Kidney (tissue), 14 donors: ENCODE data around the gene DCP1A. TPM values are rescaled to one million over a fixed set of nuclear protein-coding genes. Genes with fewer than 3 reads are reported as not detected.

Experiments used
- DNase-seq, 5 donors: peaks; one replicate each; pipeline ENCODE4 v3.0.0-alpha.2; 2013 to 2020
- FAIRE-seq: peaks from 2 replicates; lab custom pipeline; 2012; peaks lifted over from hg19 to GRCh38; lab: Jason Lieb, UNC
- H3K27ac ChIP-seq, 2 donors: one replicate each; pipeline ENCODE4 v1.7.0; 2013; ENCODE audit warnings: low read depth in 2 of 2, low read length in 2 of 2, inconsistent platforms in 1 of 2
- H3K27me3 ChIP-seq: one replicate; pipeline ENCODE4 v1.7.1; 2013; ENCODE audit warnings: low read length, inconsistent platforms; ENCODE audit not compliant: control insufficient read depth, insufficient read depth
- H3K36me3 ChIP-seq, 3 donors: one replicate each; pipeline versions ENCODE4 v1.7.0 to v1.7.1; 2013; ENCODE audit warnings: low read length in 3 of 3, control low read depth in 1 of 3, inconsistent platforms in 1 of 3; ENCODE audit not compliant: insufficient read depth in 3 of 3, control insufficient read depth in 2 of 3
- H3K4me1 ChIP-seq, 3 donors: one replicate each; pipeline versions ENCODE4 v1.7.0 to v1.7.1; 2013; ENCODE audit warnings: low read length in 3 of 3, inconsistent platforms in 1 of 3, low read depth in 1 of 3; ENCODE audit not compliant: control insufficient read depth in 2 of 3, insufficient read depth in 2 of 3
- H3K4me3 ChIP-seq, 3 donors: one replicate each; pipeline versions ENCODE4 v1.7.0 to v1.8.1; 2013; ENCODE audit warnings: low read length in 3 of 3, control low read depth in 1 of 3, inconsistent platforms in 1 of 3
- H3K9ac ChIP-seq, 3 donors: one replicate each; pipeline versions ENCODE4 v1.7.0 to v1.7.1; 2013; ENCODE audit warnings: low read length in 3 of 3, control low read depth in 1 of 3, inconsistent platforms in 1 of 3
- H3K9me3 ChIP-seq, 3 donors: one replicate each; pipeline versions ENCODE4 v1.7.0 to v1.7.1; 2013; ENCODE audit warnings: low read length in 3 of 3, control low read depth in 1 of 3, inconsistent platforms in 1 of 3; ENCODE audit not compliant: control insufficient read depth in 2 of 3, insufficient read depth in 1 of 3
- intact Hi-C: fragments of 100-400 bp; cut with DNase I; formaldehyde crosslinking; loops from one replicate; pipeline ENCODE4 v1.11.1; 2022
- polyA plus RNA-seq: library from polyadenylated mRNA; stranded (reverse); fragments of 350-450 nt; fragmentation: Illumina TruSeq; extraction: RNeasy Lipid Tissue Mini Kit (QIAGEN cat#74804); gene quantifications from one replicate; pipeline ENCODE4 v1.2.3, GENCODE V29; 2014; ENCODE audit warnings: low read depth, low replicate concordance; ENCODE audit not compliant: insufficient read depth
- total RNA-seq: library from RNA; stranded (reverse); fragmentation: NEBNext Ultra II Directional; extraction: Animal tissue kit (Norgen Biotek cat#: 25700); gene quantifications from one replicate; pipeline ENCODE4 v1.2.1, GENCODE V29; 2021
- TF ChIP-seq, protein P1 (sequence below): IDR thresholded peaks from 3 replicates; pipeline ENCODE4 v1.5.1; 2012; ENCODE audit warnings: mild to moderate bottlenecking, moderate library complexity, borderline replicate concordance; ENCODE audit not compliant: insufficient read depth; ENCODE audit errors: extremely low read depth
- donor health status: control.
- donor health status: control.
- donor health status: control.
- donor health status: control.
- donor health status: control.
- donor health status: DM: yes; HTN: yes; CAD: no.
- donor health status: Normal renal cell carcinoma (clear cell type).

Gene DCP1A
- total and polyA plus RNA-seq, 2 donors from 2014 or later = 4.9 to 21.0 TPM

DNA sequence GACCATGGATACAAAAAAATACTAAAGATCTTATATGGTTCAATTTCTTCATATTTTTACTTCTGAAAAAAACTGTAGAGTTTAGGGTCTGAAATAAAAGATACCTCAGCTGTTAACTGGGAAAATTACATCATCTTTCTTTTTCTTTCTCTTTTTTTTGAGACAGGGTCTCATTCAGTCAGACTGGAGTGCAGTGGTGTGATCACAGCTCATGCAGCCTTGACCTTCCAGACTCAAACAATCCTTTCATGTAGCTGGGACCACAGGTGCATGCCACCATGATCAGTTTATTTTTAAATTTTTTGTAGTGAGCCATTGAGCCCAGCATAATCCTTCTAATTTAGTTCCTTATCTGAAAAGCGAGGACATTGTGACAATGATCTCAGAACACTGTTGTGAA, 51.9 kb downstream of the DCP1A start:
- Histone ChIP-seq H3K27me3 (no peaks in the 10 kb centered on the region), H3K36me3 (peaks cover 3 to 21% (median 17%) of the 10 kb centered on the region in 3 donors), H3K4me3 (no peak overlapping the region), H3K9ac (no peak overlapping the region), H3K9me3 (no peaks in the 10 kb centered on the region), H3K27ac (no peak overlapping the region), H3K4me1 (no peaks in the 10 kb centered on the region)
- intact Hi-C loops = no loop called here
- TF ChIP-seq, protein P1, sequence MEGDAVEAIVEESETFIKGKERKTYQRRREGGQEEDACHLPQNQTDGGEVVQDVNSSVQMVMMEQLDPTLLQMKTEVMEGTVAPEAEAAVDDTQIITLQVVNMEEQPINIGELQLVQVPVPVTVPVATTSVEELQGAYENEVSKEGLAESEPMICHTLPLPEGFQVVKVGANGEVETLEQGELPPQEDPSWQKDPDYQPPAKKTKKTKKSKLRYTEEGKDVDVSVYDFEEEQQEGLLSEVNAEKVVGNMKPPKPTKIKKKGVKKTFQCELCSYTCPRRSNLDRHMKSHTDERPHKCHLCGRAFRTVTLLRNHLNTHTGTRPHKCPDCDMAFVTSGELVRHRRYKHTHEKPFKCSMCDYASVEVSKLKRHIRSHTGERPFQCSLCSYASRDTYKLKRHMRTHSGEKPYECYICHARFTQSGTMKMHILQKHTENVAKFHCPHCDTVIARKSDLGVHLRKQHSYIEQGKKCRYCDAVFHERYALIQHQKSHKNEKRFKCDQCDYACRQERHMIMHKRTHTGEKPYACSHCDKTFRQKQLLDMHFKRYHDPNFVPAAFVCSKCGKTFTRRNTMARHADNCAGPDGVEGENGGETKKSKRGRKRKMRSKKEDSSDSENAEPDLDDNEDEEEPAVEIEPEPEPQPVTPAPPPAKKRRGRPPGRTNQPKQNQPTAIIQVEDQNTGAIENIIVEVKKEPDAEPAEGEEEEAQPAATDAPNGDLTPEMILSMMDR = no peak
- FAIRE-seq = no peak
- no peak for DNase-seq

DNA sequence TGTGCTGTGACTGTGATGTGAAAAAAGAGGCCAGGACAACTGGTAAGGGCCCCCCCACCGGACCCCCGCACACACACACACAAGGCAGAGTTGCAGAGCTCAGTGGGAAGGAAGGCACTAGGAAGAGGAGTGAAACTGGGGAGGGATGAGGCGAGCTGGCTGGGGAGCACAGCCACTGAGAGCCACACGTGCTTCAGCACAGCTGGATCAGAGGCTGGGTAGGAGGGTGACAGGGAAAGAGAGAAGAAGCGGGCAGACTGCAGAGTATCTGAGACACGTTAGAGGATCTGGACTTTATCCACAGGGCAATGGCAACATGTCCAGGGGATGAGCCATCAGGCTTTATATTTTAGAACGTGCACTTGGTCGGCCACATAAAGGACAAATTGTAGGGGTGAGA, 53.5 kb downstream of the DCP1A start:
- intact Hi-C loops = no loop called here
- Histone ChIP-seq H3K4me1 (no peaks in the 10 kb centered on the region), H3K9me3 (no peaks in the 10 kb centered on the region), H3K4me3 (no peak overlapping the region), H3K36me3 (peaks cover 3 to 17% (median 13%) of the 10 kb centered on the region in 3 donors), H3K9ac (no peak overlapping the region), H3K27me3 (no peaks in the 10 kb centered on the region), H3K27ac (no peak overlapping the region)
- DNase-seq (no peak), FAIRE-seq (no peak)
- TF ChIP-seq, protein P1 = no peak

DNA sequence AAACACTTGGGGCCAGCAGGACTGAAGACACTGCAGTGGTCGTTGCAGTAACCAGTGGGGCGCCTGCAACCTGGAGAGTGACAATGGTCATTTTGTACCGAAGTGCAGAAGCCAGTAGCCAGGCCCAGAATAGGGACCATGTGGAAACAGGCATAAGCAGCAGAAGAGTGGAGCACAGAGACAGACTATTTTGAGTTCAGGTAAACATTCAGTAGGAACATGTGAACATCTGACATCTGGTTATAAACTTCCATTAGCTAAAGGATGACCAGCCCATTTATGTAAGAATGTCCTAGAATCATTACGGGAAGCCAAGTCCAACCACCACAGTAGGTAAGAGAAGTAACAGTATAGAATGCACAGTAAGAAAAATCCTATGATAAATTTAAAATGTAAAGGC, 59.1 kb downstream of the DCP1A start:
- no peak for FAIRE-seq
- no peaks in the 10 kb centered on the region for H3K27me3 ChIP-seq
- H3K36me3 ChIP-seq = peaks cover 2 to 25% (median 21%) of the 10 kb centered on the region in 3 donors
- DNase-seq = no peak
- H3K27ac ChIP-seq = no peak overlapping the region
- H3K4me1 ChIP-seq = no peaks in the 10 kb centered on the region
- intact Hi-C loops = no loop called here
- H3K9ac ChIP-seq = no peak overlapping the region
- TF ChIP-seq, protein P1 = no peak
- H3K4me3 ChIP-seq = no peak overlapping the region
- H3K9me3 ChIP-seq = no peaks in the 10 kb centered on the region

GRCh38 chr3:53287131-53287629, 60.2 kb downstream of the DCP1A start:
- intact Hi-C loops = no loop called here
- FAIRE-seq = no peak
- Histone ChIP-seq H3K27me3 (no peaks in the 10 kb centered on the region), H3K27ac (no peak overlapping the region), H3K36me3 (peaks cover 2 to 17% (median 17%) of the 10 kb centered on the region in 3 donors), H3K4me3 (no peak overlapping the region), H3K9me3 (no peaks in the 10 kb centered on the region), H3K4me1 (no peaks in the 10 kb centered on the region), H3K9ac (no peak overlapping the region)
- no peak for DNase-seq
- TF ChIP-seq, protein P1 = no peak
